Measurements from ENCODE around the gene PTCH1.

The PTCH1 gene

DNA sequence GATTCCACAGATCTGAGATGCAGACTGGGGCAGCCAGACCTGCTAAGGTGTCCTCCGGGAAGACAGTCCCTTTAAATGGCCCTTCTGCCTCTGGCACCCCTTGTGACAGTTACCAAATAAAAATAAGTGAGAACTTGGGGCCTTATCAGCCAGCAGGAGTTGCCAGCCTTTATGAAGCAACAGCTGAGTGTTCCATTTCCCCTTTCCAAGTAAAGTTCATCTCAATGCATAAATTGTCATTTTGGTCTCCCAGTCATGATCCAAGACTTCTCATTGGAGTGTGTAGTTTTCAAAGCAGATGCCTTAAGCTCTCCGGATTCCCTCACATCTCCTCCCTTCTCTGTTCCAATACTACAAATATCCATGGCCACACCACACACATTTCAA lies 4.1 kb downstream of the PTCH1 start:
- no peak for DNase-seq (ENCODE audit: low read depth, low spot score)

DNA sequence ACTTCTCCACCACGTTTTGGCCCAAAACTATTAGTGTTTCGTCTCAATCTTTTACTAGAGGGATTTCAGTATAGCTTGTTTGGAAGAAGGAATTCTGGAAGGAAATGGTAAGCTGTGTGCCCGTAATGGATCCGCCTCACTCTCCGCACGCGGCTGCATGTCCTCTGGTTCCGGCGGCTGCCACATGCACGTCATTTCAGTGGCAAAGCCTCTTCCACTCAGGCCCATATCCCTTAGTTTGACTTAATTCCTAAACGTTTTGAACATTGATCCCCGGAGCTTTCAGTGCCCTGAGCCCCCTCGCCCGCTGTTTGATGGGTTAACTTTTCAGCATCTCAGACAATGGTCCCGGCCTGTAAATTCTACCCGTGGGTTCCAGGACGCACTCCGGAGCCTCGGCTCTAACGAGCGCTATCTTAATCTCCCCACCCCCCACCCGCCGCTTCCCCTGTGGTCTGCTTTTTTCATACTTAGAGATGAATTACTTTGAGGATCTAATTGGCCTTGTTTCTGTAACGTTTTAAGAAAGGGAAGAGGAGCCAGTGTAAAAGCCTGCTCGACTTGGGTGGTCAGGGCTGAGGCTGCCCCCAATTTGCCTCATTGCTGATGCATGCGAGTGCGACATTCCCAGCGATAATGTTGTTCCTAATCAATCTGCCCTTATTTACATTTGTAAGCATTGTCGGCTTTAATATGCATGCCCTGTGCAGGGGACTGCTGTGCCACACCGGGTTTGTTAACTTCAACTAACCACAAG lies 4.6 kb downstream of the PTCH1 start:
- no peak for DNase-seq (ENCODE audit: low read depth, low spot score)

DNA sequence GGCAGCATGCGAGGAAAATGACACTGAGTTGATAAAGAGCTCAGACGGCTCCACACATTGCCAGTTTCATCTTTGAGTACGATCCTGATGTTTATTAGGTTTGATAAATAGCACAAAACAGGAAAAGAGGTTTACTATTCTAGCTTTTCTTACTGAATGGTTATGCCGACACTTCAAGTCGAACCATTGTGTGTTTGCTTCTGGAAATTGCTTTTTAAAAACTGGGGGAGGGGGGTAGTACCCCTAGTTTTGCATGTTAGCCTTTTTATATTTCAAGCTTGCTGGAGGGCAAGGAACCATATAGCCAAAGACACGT lies 5.2 kb downstream of the PTCH1 start:
- DNase-seq (ENCODE audit: low read depth, low spot score): no peak

DNA sequence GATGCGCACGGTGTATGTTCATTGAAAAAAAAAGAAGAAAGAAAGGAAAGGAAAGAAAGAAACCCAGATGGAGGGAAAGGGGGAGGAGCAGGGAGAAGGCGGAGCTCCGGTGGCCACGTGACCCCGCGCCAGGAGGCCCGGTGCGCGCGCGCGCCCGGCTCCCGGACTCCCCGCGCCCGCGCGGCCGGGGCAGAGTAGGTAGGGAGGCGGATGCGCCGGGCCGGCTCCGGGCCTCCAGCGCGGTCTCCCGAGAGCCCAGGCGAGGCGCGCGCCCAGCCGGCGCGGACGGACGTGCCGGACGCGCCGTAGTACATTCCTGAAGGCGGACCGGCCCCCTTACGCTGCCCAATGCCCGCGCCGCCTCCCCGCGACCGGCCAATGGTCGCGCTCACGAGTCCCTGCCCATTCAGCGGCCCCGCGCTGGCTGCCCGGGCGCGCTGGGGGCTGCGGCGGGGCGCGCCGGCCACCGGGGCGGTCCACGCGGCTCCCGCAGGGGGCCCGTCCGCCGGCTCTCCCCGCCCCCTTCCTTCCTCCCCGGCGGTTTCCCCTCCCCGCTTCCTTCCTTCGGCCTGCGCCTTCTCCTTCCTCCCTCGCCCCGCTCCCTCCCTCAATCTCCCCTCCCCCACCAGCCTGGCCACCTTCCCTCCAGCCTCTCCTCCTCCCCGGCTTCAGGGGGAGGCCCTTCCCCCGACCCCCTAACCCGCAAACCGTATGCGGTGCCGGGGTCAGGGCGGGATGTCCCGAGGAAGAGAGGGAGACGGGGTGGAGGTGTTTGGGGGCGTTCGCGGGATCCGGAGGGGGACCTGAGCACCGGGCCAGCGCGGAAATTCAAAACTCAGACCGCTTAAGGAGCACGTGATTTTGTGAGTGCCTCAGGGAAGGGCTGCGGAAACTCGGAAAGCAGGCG lies 5.8 kb downstream of the PTCH1 start:
- peak; percentile 87 for DNase-seq (ENCODE audit: low read depth, low spot score)

DNA sequence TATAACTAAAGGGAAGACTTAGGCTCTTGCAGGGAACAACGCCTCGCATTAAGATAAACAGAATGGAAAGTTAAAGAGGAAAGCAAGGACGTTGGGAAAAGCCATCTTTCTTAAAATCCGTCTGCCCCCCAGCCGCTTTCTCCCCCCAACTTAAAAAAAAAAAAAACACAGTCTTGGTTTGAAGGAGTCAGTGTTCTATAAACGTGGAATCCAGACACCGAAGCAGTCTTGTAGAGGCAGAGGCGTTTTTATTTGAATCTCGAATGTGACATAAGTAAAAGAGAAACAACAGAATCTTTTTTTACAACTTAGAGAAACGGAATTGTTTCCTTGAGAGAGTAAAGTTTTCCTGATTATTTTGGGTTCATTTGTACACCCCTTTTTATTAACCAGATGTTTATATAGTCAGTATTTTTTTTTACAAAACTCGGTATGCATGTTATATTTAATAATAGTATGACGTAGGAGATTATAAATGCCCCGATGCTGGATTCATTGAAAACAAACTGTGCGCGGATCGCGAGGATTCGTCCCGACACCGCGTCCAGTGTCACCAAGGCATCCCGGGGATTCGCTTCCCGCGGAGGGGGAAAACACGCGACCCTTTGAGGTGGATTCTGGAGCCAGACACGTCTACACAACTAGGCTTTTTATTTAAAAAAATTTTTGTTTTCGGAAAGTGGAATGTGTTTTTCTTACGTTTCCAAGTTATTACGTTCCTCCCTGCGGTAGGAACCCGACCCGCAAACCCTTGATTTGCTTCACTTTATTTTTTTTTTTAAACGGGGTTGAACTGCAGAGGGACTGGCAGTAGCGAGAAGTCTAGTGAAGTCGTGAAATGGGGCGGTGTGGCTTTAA lies 6.7 kb downstream of the PTCH1 start:
- DNase-seq (ENCODE audit: low read depth, low spot score): no peak

DNA sequence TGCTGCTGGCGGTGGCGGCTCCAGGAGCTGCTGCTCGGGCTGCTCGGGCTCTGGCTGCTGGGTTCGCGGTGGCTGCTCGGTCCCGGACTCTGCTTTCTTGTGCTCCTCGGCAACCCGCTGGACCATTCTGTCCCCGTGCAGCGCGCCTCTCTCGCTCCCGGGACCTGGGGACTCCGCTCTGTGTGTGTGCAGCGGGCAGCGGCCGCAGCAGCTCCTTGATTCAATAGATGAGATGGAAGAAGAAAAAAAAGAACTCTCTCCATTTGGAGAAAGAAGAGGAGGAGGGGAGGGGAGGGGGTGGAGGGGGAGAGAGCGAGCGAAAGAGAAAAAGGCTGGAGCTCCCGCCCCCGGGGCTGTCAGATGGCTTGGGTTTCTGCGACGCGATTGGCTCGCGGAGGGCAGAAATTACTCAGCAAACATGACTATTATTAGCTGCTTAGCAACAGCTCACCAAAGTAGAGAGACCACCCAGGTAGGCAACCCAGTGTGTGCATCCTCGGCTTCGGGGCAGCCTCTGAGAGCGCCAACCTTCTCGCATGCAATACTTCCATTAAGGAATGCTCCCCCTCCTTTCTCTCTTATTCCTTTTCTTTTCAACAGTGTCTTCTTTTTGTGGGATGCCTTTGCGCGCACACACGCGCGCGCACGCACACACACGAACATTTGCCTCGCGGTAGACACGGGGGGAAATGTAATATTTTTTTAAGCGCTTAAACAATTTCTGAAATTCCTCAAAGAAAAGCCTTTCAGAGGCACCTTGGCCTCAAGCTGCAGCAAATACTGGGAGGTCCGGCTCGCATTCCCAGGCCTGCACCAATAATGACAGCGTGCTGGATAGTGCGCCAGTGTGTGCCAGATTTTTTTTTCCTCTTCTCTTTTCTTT lies 7.6 kb downstream of the PTCH1 start:
- DNase-seq (ENCODE audit: low read depth, low spot score): peak; percentile 75

DNA sequence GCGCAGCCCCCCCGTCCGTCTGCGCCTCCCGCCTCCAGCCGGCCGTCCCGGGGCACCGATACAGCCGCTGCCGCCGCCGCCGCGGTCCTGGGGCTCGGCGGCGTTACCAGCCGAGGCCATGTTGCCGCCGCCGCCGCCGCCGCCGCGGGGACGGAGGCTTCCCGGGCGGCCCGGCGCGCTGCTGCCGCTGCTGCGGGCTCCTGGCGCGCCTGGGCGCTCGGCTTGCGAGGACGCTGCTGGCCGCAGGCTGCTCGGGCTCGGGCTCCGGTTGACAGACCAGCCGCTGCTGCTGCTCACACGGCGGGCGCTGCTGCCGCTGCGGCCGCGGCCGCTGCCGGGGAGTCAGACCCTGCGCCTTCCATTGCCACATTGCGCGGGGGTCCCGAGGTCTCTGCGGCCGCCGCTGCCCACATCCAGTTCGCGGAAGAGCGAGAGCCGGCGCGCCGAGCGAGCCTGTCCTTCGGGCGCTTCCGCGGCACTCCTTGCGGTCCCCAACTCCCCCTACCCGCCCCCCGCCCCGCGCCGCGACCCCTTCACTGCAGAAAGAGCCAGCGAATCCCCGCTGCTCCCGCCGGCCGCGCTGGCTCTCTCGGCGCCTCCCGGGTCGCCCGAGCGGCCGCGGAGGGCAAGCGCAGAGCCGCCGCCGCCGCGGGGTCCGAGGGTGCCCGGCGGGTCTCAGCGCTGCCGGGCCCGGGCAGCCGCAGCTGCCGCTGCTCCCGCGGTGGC lies 8.4 kb downstream of the PTCH1 start:
- no peak for DNase-seq (ENCODE audit: low read depth, low spot score)

DNA sequence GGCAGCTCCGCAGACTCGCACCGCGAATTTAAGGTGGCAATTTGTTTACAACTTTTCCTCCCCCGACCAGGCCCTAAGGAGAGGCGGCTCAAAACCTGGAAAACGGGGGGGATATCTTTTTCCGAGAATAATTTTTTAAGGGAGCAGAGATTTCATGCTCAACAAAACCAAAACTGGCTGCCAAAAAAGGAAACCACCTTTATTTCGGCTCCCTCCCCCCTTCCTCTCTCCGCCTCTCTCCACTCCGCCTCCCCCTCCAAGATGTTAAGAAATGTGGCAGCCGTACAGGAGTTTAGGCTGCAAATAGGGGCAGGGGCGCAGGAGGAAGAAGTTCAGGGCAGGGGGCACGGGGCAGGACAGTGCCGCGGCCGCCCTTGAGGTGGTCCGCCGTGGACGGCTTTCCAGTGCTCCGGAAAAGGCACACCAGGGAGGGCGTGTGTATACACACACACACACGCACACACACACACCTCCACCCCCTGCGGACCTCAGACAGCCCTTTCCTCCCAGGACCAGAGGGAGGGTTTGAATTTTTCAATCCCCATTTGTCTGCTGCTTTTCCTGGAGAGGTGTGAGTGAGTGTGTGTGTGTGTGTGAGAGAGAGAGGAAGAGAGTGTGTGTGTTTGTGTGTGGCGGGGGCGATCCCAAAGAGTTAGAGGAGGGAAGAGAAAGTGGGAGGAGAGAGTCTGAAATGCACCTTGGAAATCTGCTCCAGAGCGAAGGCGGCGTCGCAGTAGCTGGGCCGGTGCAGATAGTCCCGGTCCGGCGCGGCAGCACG lies 9.1 kb downstream of the PTCH1 start:
- no peak for DNase-seq (ENCODE audit: low read depth, low spot score)

DNA sequence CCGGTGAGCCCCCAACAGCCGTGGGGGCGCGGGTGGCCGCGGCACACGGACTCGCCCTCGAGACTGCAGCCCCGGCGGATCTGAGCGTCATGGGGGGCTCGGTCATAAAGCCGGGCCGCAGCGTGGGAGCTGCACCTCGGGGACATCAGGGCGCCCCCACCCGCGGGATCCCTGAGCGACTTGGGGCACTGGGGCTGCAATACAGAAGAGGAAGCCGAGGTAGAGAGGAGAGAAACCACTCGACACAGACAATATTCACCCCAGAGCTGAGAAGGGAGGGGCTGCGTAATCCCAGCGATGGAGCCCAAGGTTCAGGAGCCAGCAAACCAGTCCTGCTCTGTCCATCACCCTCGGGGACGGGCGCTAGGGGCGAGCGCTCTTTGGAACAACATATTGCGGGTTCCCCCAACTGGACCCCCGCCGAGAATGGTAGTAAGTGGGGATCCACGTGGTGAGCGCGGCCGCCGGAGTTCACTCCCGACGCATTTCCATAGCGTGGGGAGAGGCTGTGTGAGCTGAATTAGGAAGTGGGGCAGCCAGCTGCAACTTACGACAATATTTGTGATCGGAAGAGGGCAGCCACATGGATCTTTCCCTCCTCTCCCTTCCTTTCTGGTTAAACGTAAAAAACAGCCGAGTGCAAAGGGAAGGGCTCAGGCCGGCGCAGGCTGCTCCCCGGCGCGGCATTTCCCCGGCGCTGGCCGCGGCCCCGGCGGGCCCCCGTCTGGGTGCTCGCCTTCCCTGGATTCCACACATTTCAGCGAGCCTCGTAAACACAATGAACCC lies 9.9 kb downstream of the PTCH1 start:
- no peak for DNase-seq (ENCODE audit: low read depth, low spot score)

DNA sequence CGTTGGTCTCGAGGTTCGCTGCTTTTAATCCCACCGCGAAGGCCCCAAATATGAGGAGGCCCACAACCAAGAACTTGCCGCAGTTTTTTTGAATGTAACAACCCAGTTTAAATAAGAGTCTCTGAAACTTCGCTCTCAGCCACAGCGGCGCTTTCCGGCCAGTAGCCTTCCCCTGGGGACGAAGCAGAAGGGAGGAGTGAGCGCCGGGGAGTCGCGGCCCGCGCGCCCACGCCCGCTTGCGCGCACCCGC lies 10.4 kb downstream of the PTCH1 start:
- DNase-seq (ENCODE audit: low read depth, low spot score): no peak

DNA sequence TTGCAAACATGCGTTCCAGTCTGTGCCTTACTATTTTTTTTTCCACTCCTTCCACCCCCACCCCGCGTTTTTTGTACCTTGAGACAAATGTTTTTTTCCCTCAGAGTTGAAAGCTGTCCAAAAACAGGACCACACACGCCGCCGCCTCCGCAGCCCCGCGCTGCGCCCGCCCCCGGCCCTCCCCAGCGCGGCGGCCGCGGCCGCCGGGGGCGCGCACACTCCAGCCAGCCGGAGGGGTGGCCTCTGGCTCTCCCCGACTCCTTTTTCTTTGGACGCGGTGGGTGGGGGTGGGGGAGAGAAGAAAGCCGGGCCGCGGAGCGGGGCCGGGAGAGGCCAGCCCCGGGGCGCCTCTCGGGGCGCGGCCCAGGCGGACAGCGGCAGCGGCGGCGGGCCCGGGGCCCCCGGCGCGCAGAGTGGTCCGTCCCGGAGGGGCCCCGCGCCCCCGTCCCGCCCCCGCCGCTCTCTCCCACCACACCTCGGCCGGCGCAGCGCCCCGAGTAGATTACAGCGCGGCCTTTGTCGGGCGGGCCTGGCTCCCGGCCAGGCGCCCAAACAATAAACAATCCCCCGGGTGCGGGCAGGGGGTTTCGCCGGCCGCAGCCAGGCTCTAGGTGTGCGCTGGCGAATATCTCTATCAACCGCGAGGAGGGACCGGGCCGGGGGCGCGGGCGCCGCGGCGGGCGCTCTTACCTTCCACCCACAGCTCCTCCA lies 10.9 kb downstream of the PTCH1 start:
- no peak for DNase-seq (ENCODE audit: low read depth, low spot score)

DNA sequence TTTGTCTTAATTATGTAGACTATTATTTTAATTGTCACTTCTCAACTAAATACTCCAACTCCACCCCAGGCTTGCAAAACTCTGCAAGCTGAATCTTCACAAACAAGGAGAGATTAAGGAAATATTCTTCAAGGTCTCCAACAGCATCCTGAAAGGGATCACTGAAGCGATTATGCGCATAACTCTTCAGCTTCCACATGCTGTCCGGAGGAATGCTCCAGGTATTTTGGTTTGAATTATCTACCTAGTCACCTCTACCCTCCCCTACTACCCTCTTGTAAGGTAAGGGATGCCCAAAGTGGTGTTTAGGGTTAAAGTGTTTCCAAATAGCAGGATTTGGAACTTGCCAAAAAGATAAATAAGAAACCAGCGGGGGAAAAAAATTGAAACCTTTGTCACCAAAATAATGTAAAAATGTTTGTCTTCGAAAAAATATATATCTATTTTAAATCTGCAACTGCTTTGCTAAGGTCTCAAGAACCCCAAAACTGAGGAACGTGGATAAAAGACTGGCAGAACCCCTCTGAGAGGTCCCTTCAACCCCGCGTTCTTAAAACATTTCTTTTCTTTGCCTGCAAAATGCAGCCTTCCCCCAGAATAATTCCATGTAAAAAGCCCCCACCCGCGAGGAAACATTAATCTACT lies 11.6 kb downstream of the PTCH1 start:
- DNase-seq (ENCODE audit: low read depth, low spot score): no peak

DNA sequence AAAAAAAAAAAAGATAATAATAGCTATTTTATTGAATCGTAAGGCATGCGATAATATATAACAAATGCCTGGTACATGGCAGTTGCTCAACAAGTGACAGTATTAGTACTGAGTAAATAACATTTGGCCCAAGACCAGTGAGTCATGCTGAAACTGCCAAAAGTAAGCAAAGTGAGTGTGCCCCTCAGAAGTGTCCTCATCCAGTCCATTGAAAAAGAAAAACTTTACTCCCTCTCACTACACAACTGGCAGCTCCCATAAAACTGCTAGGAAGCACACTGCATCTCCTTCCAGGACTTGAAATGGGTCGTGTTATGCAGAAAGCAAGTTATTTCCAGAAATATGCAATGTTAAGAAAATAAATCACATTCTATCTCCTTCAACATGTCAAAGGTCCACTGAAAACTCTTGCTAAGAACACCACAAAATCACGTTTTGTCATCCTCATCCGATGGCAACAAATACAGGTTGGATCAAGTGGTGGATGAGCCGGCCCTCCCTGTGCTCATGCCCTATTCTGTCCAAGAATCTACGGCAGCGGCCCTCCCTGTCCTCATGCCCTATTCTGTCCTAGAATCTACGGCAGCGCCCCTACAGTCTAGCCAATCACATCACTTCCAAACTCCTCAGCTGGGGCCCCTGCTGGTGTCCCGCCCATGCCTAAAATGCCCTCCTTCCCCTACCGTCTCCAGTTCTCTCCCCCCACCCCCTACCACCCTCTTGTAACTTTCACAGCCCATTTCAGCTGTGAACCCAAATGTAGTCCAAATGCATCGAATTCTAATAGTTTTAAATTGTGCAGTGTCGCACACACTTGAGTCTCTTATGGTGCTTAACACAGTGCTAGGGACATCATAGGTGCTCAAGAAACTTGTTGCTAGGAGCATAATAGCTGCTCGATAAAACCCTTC lies 12.5 kb downstream of the PTCH1 start:
- DNase-seq (ENCODE audit: low read depth, low spot score): no peak

DNA sequence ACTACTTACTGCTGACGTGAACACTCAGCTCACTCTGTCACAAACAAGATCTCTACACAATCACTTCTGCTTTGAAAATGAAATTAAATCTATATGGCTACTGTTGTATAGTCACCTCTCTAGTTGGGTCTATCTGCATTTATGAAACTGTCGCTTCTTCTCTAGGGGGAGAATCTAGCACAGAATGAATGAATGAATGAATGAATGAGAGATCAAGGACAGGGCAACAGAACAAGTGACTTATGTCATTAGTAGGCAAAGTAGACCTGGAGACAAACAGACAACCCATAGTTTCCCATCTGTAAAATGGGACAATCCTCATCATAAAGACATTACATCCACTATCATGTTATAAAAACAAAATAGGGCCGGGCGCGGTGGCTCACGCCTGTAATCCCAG lies 13.4 kb downstream of the PTCH1 start:
- no peak for DNase-seq (ENCODE audit: low read depth, low spot score)

DNA sequence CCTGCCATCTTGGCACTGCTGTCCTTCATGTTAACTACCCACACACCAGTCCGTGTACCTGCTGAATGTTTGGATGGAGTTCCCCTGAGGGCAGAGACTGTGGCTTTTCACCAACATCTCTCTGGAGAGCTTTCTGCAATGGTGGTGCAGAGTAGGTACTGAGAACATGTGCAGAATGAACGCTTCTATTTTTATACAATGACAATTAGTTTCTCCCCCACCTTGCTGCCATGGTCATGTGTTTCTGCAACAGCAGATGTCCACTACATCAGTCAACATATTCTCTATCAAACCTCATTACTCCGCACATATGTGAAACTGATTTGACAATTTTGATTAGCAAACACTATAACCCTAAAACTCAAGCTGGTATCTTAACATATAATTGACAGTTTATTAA lies 14.5 kb downstream of the PTCH1 start:
- DNase-seq (ENCODE audit: low read depth, low spot score): no peak

DNA sequence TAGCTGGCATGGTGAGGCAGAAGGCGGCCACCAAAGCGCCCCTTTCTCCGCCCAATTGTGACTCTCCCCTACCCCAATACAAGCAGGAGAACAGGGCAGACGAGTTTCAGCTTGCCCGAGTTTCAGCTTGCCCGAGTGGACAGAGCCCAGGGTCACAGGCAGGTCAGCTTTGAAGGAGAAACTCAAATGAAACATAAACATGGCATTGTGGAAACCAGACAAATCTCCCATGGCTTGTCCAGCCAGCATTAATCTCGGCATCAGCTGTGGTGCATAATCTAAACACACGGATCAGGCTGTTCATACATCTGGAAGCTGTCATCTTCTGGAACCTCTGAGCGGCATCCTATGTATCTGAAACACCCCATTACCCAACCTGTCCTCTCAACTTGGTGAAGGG lies 16.9 kb downstream of the PTCH1 start:
- DNase-seq (ENCODE audit: low read depth, low spot score): no peak

DNA sequence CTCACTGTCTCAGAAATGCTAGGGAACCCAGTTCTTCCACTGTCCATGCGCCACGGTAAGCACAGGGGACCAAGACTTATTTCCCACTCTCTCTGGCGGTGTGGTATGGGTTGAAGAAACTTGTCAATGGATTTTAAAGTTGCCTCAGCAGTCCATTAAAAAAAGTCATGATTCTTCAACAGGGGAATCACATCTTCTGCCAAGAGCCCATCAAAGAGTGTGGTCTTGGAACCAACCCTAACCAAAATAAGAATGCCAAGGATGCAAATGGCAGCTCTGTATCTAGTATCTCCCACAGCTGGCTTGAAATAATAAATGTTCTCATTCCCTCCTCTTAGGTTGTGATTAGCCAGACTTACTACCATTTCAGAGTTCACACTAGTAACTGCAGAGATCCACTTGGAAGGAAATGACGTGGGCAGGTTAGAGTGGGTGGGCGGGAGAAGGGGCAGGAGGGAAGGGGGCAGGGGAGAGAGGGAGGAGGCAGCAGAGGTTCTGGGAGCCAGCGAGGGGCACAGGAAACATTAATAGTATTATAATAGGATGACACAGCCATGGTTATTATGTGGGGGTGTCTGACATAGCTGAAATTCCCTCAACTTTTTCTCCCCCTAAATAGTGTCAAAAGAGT lies 17.6 kb downstream of the PTCH1 start:
- no peak for DNase-seq (ENCODE audit: low read depth, low spot score)
